Stimulated activated CD8-positive, alpha-beta memory T cell treated with anti-CD3 and anti-CD28 coated beads, Interleukin-4, amount 100 ng/mL, for 24 hours (primary cell): ENCODE measurements around the gene FRMD4A.
"Not testable (repeated sequence)": the region's sequence is repeated elsewhere in the genome, so short reads cannot be mapped to it uniquely, and the experiment has no call there.

Source experiments
- DNase-seq: peaks from one replicate; pipeline ENCODE4 v3.0.0-alpha.2; 2020; ENCODE audit warnings: low read depth

FRMD4A gene

DNA sequence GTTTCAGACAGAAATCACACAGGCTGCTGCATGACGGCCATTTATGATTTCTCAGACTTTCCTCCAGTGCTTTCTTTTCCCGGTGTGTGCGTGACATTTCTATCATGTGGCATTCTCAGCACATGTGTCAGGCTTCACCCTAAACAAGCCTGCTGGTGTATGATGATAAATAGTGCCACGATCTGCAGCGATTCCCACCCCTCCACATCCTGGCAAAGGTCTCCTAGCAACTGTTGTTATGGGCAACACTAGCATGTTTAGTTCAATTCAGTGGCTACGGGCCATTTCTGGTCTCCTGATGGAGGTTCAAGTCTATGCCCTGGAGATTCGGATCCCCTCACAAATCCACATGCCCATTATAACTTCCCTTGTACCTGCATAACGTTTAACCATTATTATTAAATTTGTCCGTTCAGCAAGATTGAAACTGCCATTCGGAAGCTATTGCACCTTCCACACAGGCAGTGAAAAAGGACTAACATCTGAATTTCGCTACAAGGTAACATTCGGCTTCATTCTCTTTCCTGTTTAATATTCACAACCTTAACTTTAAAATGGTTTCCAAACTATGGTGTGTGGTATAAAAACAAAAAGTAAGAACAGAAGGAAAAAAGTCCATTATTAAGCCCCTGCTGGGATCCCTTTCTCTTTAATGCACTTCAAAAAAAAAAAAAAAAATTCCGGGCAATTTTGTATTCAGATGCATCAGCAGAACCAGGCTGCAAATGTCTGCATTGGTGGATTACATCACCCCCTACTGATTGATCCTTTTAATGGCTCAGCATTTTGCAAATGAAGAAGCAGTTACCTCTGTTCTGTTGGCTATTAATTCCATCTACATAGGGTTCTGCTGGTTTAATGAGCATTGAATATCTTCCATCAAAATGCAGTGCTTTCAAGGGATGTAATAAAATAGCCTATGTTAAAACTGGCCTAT is 90.2 kb downstream of the FRMD4A start:
- no peak for DNase-seq

DNA sequence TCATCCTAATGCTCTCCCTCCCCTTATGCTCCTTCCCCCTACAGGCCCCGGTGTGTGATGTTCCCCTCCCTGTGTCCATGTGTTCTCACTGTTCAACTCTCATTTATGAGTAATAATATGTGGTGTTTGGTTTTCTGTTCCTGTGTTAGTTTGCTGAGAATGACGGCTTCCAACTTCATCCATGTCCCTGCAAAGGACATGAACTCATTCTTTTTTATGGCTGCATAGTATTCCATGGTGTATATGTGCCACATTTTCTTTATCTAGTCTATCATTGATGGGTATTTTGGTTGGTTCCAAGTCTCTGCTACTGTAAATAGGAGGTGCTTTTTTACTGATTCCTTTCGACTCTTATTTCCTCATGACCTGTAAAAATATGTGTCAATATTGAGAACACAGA is 92.1 kb downstream of the FRMD4A start:
- DNase-seq: not testable (repeated sequence)

DNA sequence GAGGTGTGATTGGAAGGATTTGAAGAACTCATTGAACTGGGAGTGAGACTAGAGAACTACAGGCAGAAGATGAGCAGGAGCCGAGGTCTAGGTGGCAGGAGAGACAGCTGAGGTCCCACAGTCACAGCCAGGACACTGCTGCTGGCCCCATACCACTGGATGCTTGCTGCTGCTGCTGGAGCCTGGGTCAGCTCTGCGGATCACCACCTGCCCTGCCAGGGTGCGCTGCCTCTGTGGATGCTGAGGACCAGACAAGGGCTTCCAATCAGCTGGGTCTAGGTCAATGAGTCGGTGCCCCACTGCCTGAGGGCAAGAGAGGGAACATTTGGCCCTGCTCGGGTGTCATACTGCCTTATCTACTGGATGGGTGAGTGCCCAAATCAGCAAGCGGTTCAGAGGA is 94.4 kb downstream of the FRMD4A start:
- no peak for DNase-seq

DNA sequence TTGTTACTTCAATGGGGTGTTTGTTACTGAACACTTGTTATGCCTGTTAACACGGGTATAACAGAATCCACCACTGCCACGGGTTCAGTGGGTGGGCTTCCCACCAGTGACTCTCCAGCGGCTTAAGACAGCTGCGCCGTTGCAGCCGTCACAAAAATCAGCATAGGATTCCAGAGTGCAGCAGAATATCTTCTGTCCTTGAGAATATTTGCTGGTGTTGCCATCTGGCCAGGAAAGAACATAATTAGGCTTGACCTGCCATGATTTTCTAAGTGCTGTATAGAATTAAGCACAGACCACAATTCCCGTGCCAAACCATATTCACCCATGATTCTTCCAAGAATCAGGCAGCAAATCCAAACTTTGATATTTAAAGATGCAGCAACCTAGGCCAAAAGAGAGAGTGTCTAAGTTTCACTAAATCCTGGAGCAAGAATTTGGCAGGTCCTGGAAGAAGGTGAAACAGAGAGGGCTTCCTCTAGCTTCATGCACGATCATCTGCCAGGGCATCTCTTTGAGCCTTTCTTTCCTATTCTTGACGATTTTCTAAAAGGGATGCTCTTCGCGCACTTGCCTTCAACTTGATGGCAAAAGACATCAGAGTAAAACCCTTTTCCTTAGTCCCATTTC is 95.0 kb downstream of the FRMD4A start:
- no peak for DNase-seq

DNA sequence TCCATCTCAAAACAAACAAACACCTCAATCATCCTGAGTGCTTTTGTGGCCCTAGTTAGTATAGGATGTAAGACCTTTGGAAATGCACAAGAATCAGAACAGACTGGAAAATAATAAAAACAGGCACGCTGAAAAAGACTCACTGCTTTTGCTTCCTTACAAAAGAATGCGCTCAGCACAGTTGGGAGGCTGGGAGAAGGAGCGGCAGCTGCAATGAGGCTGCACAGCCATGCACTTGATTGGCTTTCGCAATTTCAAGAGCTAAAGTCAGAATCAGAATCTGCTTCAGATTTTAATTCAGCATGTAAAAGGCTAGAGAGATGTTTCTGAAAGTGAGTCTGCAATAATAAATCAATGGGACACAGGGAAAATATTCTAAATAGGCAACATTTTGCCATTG is 97.2 kb downstream of the FRMD4A start:
- DNase-seq: no peak

DNA sequence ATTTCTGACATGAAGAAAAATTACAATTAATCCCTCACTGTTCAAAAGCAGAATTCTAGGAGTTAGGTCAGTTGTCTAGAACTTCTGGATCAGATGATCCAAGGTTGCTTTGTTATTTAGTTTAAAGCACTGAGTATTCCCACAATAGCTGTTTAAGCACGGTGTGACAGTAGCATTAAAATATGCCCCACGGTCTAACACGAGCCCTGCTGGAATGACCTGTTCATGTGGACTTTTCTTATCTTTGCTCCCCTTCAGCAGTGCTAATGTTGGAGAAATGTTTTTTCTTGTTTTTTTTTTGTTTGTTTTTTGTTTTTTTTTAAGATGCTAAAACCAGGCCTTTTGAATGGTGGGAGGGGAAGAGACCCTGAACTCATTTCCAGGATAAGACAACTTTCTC is 101.9 kb downstream of the FRMD4A start:
- not testable (repeated sequence) for DNase-seq

DNA sequence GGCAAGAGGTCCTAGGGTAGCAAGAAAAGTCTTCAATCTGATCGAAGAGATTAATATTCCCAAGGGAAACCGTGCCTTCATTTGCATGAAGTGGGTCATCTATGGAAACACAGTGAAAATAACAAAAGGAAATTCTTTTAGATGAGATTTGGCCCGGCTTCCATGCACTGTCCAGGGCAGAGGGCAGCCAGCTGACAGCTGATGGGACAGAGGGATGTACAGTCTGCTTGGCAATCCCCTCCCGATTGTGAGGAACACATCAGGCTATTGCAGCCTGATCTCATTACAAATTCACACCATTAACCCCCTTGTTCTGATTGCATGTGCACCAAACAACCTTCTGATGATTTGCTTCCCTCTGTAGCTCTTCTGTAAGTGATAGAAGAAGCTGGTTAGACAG is 105.3 kb downstream of the FRMD4A start:
- DNase-seq: no peak

DNA sequence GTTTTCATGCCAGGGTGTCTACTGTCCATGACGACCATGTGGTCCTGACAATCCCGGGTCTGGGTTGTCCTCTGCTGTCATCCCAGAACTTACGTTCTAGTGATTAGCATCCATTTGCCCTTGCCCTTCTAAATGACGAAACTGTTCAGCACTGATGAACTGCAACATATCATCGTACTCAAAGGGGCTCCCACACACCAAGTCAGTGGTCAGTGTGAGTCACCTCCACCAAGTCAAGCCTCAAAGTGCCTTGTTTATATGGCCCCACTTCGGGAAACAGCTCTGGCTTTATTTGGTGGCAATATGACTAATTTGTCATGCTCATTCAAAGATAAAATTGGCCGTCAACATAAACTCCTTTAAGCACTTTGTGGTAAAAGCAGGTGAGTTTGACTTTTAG is 110.7 kb downstream of the FRMD4A start:
- DNase-seq: no peak

DNA sequence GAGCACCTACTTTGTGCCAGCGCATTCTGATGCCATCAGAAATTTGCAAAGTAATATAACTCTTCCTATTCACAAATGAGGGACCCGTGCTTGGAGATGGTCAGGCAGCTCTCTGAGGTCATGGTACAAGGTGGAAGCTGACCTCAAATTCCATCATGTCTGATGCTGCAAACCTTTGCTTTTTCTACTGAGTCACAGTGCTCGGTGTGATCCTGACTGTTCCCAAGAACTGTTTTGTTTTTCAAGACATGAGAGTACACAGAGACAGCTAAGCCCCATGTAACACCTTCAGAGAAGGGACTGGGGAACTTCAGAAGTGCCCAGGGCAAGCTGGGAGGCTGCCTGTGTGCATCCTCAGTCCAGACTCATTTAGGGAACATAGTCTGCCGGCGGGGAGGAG is 111.3 kb downstream of the FRMD4A start:
- no peak for DNase-seq

DNA sequence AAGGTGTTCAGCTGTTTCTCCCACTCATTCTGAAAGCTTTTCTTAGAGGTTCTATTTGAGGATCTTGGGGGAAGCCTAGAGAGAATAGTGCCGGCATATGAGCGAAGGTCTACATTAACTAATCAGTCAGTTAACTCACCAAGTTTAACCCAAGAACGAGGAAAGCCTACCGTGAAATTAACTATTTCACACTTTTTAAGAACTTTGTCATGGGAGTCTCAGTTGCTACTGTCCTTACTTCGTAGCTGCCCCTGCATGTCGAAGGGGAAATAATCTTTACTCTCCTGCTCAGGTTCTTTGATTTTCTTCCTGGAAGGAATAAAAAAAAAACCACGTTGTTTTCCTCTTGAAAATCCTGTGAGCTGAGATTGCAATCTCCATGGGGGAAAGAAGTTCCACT is 115.1 kb downstream of the FRMD4A start:
- no peak for DNase-seq

DNA sequence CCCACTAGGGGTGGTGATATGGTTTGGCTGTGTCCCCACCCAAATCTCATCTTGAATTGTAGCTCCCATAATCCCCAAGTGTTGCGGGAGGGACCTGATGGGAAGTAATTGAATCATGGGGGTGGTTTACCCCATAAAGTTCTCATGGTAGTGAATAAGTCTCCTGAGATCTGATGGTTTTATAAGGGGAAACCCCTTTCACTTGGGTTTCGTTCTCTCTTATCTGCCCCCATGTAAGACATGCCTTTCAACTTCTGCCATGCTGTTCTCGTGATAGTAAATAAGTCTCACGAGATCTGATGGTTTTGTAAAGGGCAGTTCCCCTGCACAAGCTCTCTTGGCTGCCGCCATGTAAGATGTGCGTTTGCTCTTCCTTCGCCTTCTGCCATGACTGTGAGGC is 117.0 kb downstream of the FRMD4A start:
- not testable (repeated sequence) for DNase-seq

DNA sequence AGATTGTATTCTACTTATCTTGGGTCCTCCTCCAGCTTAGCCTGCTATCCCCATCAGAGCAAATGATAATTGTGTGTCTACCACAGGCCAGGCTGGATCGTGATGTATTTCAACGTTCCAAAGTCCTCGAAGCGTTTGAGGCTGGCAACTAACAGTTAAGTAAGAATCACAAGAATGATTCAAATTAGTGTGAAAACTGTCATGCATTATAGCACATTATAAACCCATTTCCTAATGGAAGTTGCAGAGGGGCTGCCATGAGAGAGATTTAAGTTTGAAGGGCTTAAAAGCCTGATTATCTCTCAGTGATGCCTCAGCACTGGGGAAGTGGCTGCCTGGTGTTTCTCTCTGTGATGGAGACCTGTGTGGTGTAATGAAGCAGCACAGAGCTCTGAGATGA is 119.1 kb downstream of the FRMD4A start:
- no peak for DNase-seq

DNA sequence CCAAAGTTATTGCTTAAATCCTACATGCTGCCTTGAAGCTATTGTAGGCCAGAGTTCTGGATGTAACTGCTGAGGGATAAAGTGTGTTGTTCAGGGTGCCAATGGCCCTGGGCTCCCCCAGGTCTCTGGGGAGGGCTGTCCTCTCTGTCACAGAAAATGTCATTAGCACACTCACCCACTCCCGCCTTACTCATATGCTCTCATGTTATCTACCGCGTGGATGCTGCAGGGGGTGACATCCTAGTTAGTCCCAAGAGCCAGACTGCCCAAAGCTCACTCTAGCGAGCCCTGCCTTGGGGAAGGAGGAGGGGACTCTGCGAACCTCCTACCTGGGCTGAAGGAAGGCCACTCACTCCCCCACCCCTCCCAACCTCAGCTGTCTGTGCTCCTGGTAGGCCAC is 122.5 kb downstream of the FRMD4A start:
- DNase-seq: no peak

DNA sequence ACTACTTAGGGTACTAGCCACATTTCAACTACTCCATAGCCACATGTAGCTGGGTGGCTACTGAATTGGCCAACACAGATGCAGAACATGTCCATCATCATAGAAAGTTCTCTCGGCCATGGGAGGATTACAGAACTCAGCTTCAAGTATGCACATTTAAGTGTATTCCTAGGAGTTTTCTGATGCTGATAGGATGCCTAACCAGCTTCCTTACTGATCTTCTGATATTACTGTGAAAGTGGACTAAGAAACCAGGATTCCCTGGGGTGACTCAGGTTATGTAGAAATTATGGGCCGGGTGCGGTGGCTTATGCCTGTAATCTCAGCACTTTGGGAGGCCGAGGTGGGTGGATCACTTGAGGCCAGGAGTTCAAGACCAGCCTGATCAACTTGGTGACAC is 125.5 kb downstream of the FRMD4A start:
- DNase-seq: no peak

DNA sequence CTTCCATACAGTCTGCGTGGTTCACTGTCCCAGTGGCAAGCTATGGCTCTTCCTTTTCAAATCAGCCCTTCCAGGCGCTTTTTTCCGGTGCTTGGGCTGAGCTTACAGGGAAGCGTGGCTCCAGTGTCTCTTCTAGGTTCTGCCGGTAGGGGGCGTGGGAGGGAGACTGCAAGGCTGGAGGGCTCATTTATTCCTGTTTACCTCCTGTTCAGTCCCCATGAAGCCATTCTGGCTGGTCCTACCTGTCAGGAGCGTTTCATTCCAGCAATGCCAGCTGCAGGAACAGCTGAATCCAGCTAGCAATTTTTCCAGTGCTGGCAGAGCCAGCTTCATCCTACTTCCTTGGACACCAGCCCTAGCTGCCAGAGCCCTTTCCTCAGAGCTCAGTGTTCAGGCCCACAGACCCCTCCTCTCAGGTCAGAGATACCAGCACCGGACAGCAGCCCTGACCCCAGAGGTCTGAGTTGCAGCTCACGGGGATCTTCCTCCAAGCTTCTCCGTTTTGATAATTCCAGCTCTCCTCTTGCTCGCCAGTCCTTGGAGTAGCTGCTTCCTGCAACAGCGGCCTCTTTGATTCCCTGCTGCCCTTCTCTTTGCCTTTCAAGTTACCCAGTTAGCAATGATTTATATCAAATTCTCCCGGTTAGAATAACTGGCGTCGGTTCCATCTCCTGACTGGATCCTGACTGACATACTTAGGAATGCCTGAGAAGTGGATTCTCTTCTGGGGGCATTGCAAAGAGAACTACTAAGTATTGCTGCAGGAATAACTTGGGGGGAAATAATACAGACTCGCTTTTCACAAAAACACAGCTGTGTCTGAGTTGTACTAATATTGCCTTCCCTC is 129.8 kb downstream of the FRMD4A start:
- DNase-seq: no peak

DNA sequence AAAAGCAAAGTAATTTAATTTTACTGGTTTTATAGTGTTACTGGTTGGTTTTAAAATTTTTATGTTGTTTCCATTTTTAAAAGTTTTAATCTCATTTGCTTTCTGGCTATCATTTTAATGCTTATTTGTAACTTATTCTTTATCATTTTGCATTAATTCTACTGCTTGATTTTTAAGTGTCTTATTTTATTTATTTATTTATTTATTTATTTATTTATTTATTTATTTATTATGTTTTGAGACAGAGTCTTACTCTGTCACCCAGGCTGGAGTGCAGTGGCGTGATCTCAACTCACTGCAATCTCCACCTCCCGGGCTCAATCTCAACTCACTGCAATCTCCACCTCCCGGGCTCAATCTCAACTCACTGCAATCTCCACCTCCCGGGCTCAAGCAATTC is 131.6 kb downstream of the FRMD4A start:
- not testable (repeated sequence) for DNase-seq

DNA sequence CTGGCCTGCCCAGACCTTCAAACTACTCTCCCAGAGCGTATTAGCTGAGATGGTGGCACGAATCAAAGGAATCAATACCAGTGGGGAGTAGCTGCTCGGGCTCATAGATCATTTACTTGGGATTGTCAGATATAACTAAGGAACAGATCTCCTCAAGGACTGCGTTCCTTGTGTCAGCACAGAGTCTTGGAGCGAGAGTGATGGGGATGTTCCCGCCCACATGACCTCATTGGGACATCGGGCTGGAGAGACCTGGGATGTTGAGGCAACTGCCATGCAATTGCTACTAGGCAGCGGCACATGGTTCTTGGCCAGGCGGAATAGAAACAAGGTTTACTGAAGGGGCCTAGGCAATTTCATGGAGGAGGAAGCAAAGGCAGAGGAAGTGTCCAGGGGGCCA is 132.6 kb downstream of the FRMD4A start:
- DNase-seq: no peak

DNA sequence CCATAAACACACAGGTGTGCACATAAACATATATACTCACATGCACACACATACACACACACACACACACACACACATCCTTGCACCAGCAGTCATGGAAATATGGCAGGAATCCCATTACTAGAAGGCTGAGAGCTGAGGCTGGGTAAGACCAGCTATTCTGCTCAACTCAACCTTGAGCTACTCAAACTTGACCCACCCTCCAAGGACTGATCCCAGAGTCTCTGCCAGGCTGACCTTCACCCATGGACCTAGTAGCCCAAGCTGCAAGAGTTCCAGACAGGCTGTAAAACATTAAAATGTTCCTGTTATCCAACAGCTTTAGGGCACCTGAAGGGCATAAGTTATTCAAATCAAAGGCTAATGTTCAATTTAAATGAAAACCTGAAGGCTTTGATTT is 134.6 kb downstream of the FRMD4A start:
- DNase-seq: no peak

DNA sequence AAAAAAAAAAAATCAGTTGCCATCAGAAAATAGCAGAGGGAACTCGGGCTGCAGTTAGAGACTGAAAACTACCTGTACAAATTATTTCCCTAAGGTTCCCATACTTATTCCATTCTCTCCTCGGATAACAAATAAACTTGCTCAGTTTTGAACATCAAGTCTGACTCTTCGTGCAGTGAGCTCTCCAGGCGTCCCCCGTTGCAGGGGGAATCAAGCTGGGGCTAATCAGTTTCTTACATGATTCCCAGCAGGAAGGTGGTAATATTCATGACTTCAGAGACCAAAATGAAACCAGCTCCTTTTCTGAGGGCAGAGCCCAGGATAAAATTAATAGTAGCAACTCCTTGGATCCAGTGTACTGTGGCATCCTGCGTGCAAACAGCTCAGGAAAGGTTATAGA is 135.3 kb downstream of the FRMD4A start:
- DNase-seq: no peak

DNA sequence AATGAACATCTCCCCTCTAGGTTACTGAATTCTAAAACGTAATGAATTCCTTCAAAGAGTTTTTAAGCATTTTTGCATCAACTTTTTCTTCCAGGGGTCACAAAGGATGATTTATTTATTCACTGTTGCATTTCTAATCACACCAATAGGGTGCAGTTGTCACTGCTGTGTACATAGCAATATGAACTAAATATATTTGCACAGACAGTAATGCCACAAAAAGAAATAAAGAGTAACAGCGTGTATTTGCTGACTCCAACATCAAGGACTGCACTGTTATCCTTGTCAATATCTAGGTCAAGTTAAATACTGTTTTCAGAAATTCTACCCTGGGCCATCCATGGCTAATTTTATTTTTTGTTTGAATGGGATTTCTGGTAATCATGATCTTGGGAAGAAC is 138.0 kb downstream of the FRMD4A start:
- no peak for DNase-seq

DNA sequence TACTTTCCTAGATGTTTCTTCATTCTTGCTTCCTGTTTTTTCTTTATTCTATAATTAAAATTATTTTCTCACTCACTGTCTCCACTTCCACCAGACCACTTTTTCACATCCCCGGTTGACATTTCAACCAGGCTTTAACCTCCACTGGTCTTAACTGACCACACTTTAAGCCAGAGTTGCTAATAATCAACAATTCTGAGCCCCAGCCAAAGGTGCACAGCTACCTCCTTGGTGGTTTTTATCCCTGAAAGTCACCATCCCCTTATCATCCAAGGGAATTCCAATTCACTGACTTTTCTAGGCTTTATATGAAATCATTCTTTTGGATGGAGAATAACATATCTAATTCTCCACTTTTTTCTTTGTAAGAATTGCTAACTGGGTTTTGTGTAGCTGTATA is 138.9 kb downstream of the FRMD4A start:
- no peak for DNase-seq

DNA sequence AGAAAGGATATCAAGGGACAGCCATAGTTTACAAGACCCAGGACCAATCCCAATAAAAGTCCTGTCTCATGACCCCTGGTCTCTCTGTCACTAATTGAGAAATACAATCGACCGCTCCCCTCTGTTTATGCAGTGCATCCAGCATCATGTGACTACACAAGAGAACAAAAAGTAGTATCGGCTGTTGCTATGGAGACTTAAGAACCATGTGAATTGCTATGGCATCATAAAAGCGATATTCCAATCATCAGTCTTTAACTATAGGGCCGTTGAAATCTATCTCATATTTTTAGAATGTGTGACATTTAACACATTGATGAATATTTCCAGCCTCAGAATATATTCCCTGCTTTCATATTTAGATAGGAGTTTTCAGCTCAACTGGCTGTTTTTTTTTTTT is 139.3 kb downstream of the FRMD4A start:
- DNase-seq: no peak

DNA sequence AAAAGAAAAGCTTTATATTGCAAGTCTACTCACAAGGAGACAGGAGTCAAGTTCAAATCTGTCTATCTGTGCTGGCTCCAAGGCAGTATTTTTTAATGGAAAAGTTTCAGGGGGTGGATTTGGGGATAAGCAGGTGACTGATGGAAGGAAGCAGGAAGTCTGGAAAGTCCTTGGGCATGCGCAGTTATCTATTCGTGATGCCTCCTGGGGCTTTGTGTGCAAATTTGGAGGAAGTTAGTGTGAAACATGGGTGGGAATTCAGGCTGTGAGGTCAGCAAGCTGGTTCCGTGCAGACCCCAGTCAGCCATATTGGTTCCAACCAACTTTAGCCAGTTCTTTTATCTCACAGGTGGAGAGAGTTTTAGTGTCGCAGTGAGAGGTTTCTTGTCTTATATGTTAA is 140.0 kb downstream of the FRMD4A start:
- no peak for DNase-seq
